Activated CD8-positive, alpha-beta memory T cell treated with anti-CD3 and anti-CD28 coated beads for 4 hours (primary cell): ENCODE measurements around the gene FBXL16.

Experiments used
- DNase-seq, 2 donors: peaks; one replicate each; pipeline ENCODE4 v3.0.0-alpha.2; 2020; ENCODE audit warnings: low read depth in 2 of 2

The FBXL16 gene

DNA sequence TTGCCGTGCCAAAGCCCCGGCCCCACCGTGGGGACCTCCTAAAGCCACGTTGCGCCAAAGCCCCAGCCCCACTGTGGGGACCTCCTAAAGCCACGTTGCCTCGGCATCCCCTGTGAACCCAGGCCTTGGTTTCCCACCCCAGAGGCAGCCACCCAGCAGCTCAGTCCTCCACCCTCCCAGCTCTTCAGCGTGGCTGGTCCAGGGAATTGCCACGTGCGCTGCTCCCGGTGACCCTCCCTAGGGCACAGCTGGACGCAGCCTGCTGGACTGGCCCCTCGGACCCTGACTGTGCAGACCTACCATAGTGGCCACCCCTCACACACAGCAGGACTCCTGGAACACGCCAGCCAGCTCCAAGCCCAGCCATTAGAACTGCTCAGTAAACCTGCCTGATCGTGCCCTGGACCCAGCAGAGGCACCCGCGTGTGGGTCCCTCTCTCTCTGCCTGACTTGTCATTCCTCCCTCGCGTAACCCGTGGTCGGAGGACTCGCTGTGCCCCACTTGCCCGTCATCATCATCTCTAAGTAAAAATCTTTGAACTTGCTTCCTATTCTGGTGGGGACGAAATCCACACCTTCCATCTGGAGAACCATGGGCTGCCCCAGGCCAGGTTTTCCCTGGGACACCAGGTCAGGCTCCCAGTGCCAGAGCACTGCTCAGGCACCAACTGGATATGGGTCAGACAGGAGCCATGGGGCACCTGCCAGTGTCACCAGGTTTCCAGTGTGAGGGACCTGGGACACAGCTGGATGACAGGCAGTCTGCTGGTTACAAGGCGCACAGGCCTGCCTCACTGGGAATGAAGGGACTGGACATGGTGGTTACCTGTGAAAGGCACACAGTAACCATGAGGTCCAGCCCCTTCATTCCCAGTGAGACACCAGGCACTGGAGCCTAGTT lies 29.6 kb upstream of the FBXL16 start:
- no peak for DNase-seq

DNA sequence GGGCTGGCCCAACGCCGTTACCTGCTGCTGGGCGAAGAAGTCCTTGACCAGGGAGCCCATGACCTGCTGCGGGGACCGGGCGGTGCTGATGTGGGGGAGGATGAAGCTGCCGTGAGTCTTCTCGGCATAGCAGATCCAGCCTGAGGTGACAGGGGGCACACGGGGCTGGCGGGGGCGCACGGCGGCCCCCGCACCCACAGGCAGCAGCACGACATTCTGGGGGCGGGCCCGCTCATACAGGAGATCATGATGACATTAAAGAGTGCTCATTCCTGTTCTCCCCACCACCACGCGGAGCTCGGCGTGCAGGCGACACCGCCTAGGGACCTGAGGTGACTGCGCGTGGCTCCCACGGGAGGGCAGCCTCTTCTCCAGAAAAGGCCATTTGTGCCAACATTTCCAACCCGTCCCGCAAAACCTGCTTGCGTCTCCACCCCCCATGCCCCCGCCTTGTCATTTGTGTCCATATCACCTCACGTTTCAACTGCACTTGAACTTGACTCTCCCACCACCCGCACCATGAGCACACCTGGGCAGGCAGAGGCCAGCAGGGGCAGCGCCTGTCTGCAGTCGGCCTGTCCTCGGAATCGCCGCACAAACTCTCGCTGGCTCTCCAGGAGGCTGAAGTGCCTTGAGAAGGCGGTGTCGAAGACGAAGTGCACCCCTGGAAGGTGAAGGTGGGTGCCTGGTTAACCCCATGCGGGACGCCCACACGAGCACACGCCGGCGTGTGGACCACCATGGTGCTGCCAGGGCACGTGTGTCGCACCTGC lies 28.8 kb upstream of the FBXL16 start:
- DNase-seq: no peak

DNA sequence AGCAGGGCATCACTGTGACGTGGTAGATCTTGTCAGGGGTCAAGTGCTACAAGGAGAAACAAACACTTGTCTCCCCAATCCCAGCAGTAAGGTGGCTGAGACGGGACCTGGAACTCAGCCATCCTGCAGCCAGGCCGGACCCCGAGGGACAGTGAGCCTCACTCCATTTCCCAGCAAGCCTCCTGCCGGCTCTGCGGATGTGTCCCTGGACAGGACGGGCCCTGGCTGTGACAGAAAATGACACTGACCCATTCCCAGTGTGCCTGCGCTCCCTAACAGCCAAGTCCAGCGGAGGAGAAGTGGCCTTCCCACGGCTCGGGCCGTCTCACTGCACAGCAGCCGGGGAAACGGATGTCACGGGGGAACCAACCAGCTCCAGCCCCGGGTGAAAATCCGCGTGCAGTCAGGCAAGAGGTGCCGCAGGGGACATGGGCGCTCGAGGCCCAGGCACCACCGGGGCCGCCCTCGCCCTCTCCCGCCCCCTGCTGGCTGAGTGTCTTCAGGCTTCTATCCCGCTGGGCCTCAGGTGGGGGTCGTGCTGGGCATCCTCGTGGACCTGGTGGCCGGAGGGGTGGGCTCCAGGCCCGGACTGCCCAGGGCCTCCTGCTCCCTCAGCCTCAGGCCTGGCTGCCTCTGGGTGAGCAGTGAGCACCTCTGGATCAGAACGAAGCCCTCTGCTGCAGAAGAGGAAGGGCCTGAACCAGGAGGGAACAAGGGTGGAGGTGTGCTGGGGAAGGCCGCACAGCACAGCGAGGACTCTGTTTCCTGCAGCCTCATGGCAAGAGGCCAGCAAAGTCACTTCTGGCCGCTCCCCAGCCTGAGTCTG lies 28.0 kb upstream of the FBXL16 start:
- no peak for DNase-seq

DNA sequence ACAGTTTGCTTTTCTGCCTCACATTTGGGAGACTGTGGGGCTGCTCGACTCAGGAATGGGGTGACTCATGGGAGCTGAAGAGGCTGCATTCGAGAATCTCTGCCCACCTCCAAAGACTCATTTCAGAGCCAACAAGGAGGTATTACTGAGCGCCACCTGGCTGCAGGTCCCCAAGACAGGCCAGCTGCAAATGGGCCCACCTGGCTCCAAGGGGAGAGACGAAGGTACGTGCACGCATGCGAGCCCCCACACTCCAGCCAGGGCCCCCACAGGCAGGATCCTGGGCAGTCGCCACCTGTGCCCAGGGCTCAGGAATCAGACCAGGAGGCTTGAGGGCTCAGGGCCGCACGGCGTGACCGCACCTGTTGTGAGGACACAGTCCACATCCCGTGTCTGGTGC lies 27.3 kb upstream of the FBXL16 start:
- no peak for DNase-seq

DNA sequence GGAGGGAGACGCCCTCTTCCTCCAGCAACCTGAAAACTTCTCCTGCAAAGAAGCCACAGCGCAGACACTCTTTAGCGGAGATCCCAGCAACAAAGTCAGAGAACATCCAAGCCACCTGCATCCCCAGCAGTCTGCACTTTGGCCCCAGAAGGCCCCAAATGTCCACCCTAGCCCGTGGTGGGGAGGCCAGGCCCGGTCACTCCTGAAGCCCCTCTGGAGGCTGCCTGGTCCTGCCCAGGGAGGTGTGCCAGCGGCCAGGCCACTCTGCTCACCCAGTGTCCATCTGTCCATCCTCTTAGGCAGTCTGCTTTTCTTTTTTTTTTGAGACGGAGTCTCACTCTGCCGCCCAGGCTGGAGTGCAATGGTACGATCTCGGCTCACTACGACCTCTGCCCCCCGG lies 26.7 kb upstream of the FBXL16 start:
- DNase-seq: no peak

DNA sequence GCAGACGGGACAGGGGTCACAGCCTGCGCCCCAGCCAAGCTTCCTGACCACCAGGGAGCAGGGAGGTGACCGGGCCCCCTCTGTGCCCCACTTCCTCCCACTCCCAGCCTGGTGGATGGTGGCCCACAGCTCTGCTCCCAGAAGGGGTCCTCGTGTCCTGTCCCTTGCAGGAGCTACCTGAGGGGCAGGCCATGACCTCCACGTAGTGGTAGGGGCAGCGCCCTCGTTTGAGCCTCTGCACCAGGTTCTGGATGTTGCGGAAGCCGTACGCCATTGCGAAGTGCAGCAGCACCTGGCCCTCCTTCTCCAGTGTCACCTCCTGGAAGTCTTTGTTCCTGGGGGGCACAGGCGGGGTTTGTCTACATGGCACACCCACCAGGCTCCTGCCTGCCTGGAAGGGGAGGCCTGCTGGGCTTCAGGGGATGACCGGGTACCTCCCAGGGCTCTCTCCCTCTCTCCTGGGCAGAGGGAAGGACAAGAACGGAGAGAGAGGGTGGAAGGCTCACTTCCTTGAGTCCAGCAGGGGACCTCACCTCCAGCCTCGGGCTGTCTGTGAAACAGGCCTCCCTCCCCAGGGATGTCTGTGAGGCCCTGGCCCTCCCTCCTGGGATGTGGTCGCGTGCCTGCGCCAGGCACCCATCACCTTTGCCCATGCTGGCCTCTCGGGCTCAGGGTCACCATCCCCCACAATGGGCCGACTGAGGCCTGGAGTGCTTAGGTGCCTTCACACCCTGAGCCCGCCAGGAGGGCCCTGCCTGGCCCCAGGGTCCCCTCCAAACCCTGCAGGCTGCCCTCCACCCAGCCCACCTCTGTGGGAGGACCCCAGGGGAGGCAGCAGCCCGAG lies 25.3 kb upstream of the FBXL16 start:
- no peak for DNase-seq

DNA sequence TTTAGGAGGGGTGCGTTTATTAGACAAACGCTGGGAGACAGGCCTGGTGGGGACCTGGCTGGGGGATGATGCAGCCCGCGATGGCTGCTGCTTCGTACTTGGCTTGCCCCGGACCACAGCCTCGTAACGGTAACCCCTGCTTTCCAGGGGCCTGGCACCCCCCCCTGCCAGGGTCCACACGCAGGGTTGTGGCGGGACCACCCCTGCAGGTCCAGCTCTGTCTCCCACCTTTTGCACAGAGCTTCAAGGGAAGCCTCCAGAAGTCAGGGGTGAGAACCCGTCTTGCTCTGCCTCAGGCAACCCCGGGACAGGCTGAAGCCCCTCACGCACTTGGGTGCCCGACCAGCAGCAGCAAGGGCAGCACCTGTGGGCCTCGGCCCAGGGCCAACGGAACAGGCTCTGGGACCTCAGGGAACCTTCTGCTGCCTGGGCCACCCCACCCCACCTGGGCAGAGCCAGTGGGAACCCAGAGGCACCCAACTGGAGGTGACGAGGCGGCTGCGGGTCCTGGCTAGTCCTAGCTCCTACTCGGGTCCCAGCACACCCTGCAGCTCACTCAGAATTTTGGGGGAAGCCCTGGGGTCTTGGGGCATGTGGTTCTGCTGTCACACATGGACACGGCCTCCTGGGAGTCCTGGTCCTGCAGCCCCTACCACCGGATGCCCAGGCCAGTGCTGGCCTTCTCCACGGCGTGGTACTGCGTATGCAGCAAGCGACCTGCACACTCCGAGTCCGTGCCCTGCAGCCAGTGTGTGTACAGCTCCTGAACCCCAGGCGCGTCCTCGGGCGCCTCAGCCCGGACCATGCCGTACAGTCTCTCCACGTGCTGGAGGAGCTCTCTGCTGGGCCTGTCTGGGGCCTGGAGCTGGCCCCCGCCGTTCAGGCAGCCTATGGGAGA lies 24.4 kb upstream of the FBXL16 start:
- DNase-seq: no peak

DNA sequence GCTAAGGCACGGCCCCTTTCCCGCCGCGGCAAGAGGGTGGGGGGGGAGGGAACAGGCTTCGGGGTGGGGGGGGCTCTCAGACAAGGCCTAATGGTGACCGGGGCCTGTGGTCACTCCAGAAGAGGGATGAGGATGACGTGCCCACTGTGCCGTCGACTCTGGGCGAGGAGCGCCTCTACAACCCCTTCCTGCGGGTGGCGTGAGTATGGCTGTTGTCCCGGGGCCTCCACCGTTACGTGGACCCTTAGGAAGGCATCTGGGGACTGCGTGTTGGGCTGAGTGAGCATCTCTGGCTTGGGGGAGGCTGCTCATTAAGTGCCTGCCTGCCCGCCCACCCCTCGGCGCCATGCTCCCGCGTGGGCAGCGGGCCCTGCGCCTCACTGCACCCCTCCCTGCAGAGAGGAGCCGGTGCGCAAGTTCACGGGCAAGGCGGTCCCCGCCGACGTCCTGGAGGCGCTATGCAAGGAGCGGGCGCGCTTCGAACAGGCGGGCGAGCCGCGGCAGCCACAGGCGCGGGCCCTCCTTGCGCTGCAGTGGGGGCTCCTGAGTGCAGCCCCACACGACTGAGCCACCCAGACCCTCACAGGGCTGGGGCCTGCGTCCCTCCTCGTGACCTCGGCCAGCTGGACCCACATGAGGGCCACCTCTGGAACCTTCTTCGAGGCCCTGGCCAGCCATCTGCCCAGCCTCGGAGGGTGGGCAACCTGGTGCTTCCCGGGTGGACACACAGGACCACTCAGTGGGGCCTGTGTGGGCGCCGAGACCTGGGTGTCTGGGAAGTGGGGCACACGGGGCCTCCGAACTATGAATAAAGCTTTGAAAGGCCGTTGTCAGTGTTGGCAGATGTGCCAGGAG lies 23.5 kb upstream of the FBXL16 start:
- DNase-seq: no peak

DNA sequence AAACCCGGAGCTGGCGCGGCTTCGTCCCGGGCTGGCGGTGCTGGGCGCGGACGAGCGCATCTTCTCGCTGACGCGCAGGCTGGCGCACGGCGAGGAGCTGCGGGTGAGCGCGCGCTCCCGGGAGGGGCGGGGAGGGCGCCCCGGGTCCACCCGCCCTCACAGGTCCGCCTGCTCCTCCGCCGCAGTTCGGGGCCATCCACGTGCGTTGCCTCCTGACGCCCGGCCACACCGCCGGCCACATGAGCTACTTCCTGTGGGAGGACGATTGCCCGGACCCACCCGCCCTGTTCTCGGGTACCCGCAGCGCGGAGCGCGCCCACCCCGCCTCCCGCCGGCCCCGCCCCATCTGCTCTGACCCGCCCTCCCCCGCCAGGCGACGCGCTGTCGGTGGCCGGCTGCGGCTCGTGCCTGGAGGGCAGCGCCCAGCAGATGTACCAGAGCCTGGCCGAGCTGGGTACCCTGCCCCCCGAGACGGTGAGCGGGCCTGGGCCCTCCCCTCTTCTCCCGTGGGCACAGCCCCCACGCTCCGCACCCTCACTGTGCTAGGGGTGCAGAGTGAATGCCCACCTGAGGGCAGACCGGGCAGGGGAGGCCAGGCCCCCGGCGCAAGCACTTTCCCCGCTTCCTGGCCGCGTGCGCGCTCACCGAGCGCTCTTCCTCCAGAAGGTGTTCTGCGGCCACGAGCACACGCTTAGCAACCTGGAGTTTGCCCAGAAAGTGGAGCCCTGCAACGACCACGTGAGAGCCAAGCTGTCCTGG lies 22.7 kb upstream of the FBXL16 start:
- DNase-seq: no peak

DNA sequence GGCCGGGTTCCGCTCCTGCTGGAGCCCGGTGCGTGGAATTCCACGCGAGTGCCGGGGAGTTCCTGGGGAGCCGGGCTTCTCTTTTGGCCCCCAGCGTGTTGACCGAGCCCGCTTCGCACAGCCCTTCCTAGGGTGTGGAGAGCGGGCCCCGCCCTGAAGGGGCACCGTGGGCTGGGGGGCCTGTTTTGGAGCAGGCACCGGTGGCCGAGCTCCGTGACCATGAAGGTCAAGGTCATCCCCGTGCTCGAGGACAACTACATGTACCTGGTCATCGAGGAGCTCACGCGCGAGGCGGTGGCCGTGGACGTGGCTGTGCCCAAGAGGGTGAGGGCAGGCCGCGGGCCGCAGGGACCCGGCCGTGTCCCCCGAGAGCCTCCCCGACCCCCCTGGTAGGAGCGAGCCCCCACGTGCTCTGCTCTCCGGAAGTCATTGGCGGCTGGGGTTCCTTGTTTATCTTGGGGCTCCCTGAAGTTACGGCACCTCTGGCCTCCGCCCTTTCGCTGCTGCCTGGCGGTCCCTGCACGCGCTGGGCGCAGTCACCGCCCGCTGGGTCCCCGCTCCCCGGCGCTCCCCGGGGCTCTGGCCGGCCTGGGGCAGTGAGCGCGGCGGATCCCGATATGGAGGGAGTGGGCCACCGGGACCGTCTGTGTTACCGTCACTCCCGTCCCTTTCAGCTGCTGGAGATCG lies 21.8 kb upstream of the FBXL16 start:
- DNase-seq: no peak

DNA sequence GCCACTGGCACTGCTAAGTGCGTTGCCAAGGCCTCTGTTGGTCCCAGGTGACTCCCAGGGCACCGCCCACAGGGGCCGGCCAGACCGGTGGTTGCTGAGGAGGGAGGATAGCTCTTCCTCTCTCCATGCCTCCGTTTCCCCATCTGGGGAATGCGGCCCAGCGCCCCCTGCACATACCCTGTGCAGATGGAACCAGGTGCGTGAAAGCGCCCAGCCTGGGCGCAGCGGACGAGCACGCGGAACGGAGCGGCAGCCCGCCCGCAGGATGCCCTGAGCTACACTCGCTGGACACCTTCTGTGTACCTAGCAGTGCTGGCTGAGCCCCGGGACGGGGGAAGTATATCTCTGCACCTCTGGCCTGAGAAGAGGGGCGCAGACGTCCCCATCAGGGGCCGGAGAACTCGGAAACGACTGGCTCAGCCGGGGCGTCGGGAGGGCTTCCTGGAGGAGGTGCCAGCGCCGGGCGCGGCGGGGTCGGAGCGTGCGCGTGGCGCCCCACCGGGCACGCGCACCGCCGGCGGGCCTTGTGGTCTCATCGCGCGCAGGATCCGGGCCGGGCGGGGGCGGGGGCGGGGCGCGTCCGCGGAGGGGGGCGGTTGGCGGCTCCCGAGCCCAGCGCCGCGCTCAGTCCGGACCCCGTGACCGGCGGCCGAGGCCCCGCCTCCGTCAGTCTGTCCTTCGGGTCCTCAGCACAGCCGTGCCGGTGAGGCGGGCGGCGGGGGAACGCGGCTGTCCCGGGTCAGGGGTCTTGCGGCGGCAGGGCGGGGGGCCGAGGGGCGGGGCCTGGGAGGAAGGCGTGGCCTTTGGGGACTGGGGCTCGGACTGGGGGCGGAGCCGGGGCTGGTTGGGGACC lies 21.1 kb upstream of the FBXL16 start, which contains the start of the genes CCDC78 and HAGHL:
CCDC78 (minus strand) TSS at position 6 of the 853 bp plus-strand sequence. CDS start 76 bp downstream, outside the sequence.
HAGHL (plus strand) TSS at position 669 of the 853 bp plus-strand sequence. CDS start 404 bp downstream, outside the sequence.
- peak; percentile 39 to 40 for DNase-seq

DNA sequence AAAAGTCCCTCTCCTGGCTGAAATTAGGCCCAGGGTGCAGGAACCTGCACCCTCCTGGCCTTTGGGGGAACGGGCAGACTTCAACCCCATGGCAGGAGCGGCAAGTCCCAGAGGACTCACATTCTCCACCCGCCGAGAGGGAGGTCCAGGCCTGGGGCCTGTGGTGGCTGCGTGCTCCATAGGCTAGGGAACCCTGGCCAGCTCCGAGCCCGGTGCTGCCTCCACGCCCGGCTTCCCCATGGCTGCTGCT lies 20.5 kb upstream of the FBXL16 start:
- no peak for DNase-seq

DNA sequence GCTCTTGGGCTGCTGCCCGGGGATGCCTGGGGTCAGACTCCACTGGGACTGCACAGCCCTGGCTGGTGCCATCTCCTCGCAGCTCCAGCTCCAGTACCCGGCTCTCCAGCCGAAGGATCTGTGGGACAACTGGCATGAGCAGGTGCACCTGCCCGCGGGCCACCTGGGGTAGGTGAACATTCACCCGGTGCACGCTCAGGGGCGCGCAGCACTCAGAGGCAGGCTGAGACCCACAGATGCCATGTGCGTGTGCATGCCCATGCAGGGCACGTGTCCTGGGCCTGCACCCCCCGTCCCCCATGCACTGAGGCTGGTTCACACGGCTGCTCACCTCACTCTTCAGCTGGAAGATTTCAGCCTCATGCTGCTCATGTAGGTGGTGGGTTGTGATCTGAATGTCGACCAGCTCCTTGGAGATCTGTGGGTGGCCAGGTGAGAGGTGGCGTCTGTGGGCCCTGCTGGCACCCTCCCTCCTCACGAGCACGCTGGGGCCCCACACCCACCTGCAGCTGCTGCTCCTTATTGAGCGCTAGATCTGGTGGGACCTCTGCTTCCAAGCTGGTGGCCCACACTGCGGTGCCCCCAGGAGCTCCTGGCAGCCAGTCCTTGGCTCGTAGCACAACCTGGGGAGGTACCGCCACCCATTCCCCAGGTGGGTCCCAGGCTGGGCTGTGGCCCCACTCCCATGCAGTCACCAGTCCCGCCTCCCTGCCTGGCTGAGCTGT lies 20.0 kb upstream of the FBXL16 start:
- DNase-seq: no peak

DNA sequence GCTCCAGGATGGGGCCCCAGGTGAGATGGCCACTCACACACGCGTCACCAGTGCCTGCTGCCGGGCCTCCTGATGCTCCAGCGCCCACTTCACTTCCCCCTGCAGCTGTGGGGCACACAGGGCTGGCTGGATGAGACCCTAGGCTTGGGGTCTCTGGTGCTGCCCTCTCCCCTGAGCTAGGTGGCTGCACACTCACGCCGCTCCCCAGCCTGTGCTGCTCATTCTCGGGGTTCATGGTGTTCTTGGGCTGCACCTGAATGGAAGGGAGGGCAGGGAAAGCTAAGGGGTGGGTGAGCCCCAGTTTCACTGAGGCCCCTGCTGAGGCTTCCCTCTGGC lies 19.4 kb upstream of the FBXL16 start:
- no peak for DNase-seq

DNA sequence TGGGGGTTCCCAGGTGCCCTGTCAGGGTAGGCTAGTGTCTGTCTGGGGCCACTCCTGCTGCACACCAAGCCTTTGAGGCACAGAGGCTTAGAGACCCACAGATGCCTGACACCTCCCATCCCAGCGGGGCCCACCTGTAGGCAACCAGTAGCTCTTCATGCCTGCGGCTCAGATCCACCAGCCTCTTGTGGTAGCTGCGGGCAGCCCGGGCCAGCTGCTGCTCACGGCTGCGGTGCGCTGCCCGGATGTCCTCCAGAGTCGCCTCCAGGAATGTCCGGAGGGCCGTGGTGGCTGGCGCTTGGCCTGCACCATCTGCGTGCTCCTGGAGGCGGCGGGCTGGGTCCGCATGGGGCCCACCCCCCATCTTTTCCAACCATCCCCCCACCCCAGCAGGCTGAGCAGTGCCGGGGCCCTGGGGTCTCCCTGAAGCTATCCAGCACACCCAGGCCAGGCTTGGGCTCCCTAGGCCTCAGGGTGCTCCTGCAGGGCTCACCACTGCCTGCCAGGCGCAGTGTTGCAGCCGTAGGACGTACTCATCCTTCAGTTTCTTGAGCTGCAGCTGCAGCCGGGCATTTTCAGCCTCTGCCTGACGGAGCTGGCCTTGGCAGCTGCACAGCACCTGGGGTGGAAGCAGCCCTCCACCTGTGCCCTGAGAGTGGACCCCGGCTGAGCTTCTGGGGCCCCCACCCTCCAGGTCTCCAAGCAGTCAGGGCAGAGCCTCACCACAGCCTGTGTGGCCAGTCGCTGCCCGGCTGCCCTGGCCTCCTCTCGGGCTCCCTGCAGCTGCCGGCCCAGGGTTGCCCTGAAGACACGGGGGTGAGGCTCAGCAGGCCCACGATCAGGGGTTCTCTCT lies 18.8 kb upstream of the FBXL16 start:
- no peak for DNase-seq
